Brain microvascular endothelial cell (primary cell): ENCODE results near the gene ODAD4.

Experiments
- DNase-seq: peaks from one replicate; pipeline ENCODE4 v3.0.0-alpha.2; 2020
- H3K27ac ChIP-seq: fragments of 250-450 bp; sonication (Bioruptor Pico); 2 replicates; pipeline ENCODE4 v1.5.1; 2020; ENCODE audit warnings: mild to moderate bottlenecking, moderate library complexity
- H3K27me3 ChIP-seq: fragments of 250-450 bp; sonication (Bioruptor Pico); replicated peaks from 2 replicates; pipeline ENCODE4 v1.5.1; 2020; ENCODE audit warnings: mild to moderate bottlenecking
- H3K36me3 ChIP-seq: fragments of 250-450 bp; sonication (Bioruptor Pico); replicated peaks from 2 replicates; pipeline ENCODE4 v1.5.1; 2020; ENCODE audit warnings: mild to moderate bottlenecking
- H3K4me3 ChIP-seq: 2 replicates; pipeline ENCODE4 v1.5.1; 2011; ENCODE audit warnings: low read depth, mild to moderate bottlenecking, control low read depth, low read length, moderate library complexity
- in situ Hi-C: cut with HindIII; loops from 2 replicates; pipeline ENCODE4 v1.10.0; 2017; ENCODE audit warnings: low sequenced_read_pairs, low pct_ligation_motif_present
- TF ChIP-seq, protein P1 (sequence below): IDR thresholded peaks from 2 replicates; pipeline ENCODE4 v1.5.1; 2011; ENCODE audit warnings: low read depth, mild to moderate bottlenecking, moderate library complexity, low read length, control low read depth, inconsistent platforms; ENCODE audit errors: missing control alignments

Gene ODAD4

DNA sequence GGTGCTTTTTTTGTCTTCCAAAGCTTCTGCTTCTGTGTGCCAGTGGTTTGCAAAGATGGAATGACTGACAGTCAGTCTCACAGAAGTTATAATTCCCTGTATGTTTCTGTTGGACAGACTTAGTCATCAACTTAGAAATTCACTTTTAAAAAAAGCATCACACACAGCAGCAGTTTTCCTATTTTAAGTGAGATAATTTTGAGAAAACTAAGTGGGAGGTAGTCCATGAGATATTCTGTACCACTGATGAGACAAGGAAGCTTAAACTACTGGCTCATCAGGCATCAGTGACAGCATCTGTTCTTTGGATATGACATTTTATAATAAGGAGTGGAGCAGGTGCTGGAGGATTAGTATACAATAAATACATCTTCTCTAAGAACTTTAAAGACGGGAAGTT is 56.2 kb downstream of the ODAD4 start:
- no peaks in the 10 kb centered on the region for H3K27me3 ChIP-seq
- TF ChIP-seq, protein P1, sequence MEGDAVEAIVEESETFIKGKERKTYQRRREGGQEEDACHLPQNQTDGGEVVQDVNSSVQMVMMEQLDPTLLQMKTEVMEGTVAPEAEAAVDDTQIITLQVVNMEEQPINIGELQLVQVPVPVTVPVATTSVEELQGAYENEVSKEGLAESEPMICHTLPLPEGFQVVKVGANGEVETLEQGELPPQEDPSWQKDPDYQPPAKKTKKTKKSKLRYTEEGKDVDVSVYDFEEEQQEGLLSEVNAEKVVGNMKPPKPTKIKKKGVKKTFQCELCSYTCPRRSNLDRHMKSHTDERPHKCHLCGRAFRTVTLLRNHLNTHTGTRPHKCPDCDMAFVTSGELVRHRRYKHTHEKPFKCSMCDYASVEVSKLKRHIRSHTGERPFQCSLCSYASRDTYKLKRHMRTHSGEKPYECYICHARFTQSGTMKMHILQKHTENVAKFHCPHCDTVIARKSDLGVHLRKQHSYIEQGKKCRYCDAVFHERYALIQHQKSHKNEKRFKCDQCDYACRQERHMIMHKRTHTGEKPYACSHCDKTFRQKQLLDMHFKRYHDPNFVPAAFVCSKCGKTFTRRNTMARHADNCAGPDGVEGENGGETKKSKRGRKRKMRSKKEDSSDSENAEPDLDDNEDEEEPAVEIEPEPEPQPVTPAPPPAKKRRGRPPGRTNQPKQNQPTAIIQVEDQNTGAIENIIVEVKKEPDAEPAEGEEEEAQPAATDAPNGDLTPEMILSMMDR = no peak
- no peak for DNase-seq
- H3K36me3 ChIP-seq = peaks cover 71% of the 10 kb centered on the region
- in situ Hi-C loops = no loop called here
- no peak overlapping the region for H3K27ac ChIP-seq
- H3K4me3 ChIP-seq = no peak overlapping the region

DNA sequence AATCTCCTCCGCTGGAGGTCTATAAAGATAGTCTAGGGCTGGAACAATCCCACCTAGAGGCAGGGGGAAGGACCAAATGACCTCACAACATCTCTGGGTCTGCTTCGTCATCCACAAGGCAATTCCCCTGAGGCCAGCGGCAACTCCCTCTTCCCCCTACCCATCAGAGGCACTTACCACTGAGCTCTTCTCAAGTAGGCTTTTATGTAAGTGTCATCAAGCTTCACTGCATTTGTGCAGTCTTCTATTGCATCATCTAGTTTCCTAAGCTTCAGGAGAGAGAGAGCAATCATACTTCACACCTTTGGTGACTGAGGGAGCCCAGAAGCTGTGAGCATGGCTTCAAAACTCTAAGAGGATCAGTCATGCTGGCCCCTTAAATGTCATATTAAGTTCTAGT is 57.2 kb downstream of the ODAD4 start:
- DNase-seq = no peak
- TF ChIP-seq, protein P1 = no peak
- H3K27me3 ChIP-seq = no peaks in the 10 kb centered on the region
- in situ Hi-C loops = no loop called here
- peaks cover 72% of the 10 kb centered on the region for H3K36me3 ChIP-seq
- H3K27ac ChIP-seq = no peak overlapping the region
- no peak overlapping the region for H3K4me3 ChIP-seq

DNA sequence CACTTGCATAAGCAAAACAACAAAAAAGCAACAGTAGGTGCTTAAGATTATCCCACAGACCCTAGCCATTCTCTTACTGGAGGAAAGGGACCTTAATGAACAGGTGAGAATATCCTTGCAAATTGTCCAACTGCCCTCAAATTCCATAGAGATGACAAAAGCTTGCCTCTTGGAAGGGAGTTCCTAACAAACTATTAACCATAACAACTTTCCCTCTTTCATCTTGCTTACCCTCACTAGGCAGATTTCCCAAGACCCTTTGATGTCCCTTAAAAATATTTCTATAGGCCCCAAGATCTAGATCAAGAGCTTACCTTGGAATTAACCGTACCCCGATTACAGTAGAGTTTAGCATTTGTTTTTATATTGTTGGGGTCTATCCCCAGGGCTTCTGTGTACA is 58.0 kb downstream of the ODAD4 start:
- in situ Hi-C loops = no loop called here
- peaks cover 71% of the 10 kb centered on the region for H3K36me3 ChIP-seq
- TF ChIP-seq, protein P1 = no peak
- no peaks in the 10 kb centered on the region for H3K27me3 ChIP-seq
- no peak for DNase-seq
- H3K27ac ChIP-seq = no peak overlapping the region
- H3K4me3 ChIP-seq = no peak overlapping the region

DNA sequence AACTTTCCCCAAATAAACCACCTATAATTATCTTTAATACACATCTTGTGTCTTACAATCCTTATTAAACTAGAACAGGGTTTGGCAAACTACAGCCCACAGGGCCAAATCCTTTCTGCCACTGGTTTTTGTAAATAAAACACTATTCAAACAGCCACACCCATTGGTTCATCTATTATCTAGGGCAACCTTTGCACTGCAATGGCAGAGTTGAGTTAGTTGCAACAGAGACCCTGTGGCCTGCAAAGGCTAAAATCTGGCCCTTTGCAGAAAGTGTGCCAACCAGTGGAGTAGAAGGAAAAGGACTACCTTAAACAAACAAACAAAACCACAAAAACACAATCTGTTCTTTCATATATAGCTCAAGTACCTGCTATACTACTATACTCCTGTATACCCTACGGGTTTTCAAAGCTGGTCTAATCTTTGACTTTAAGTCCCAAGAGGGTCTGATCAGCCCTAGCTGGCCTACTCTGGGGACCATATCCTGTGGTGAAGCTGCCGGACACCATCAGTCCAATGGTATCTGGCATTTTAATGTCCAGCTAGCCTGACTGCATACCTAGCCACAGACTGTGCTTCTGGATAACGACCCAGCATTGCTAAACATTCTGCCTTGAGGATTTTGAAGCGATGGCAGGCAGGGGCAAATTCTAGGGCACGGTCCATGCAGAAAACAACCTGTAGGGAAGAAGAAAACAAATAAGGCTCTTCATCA is 59.4 kb downstream of the ODAD4 start:
- Histone ChIP-seq H3K4me3 (no peak overlapping the region), H3K27me3 (no peaks in the 10 kb centered on the region), H3K27ac (no peak overlapping the region), H3K36me3 (peaks cover 76% of the 10 kb centered on the region)
- TF ChIP-seq, protein P1 = no peak
- in situ Hi-C loops = no loop called here
- DNase-seq = no peak

DNA sequence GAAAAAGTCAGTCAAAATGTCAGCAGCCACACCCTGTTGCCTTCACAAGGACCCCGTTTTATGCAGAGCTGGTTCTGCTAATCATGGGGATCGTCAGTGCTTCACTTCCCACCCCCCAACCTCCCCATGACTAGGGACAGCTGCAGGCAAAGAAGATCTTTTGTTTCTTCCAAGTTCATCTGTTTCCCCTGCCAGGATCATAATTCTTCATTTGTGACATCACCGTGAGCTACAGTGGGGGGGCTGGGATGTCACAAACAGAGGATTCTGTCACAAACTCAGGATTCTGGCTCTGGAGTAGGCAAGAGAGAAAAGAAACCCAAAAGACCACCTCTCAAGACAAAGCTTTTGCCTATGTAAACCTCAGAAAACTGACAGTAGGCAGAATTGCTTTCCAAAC is 62.2 kb downstream of the ODAD4 start:
- Histone ChIP-seq H3K27ac (no peak overlapping the region), H3K36me3 (peaks cover 81% of the 10 kb centered on the region), H3K27me3 (no peaks in the 10 kb centered on the region), H3K4me3 (no peak overlapping the region)
- no peak for DNase-seq
- in situ Hi-C loops = no loop called here
- TF ChIP-seq, protein P1 = no peak

DNA sequence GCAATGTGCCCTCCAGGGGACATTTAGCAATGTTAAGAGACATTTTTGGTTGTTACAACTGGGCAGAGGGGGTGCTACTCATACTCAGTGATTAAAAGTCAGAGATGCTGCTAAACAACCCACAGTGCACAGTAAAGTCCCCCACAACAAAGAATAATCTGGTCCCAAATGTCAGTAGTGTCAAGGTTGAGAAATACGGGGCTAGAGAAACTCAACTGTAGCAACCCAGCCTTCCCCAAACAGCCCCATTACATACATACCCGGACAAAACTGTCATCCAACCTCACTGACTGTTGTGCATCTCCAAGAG is 66.4 kb downstream of the ODAD4 start:
- no peak for DNase-seq
- H3K27me3 ChIP-seq = no peaks in the 10 kb centered on the region
- H3K4me3 ChIP-seq = no peak overlapping the region
- in situ Hi-C loops = no loop called here
- TF ChIP-seq, protein P1 = no peak
- H3K36me3 ChIP-seq = peaks cover 74% of the 10 kb centered on the region
- H3K27ac ChIP-seq = peak overlapping the region; percentile 60
